Liver (tissue), 9 donors: Measurements from ENCODE around the gene DOCK1. TPM values are rescaled to one million over a fixed set of nuclear protein-coding genes. Genes with fewer than 3 reads are reported as not detected.

Source experiments
- DNase-seq: peaks from one replicate; pipeline ENCODE4 v3.0.0-alpha.2; 2017; ENCODE audit warnings: low spot score
- H3K27ac ChIP-seq, 2 donors: one replicate each; pipeline ENCODE4 v1.7.0; 2013; ENCODE audit warnings: inconsistent platforms in 2 of 2, low read length in 2 of 2, control low read depth in 1 of 2, low read depth in 1 of 2, mild to moderate bottlenecking in 1 of 2
- H3K27me3 ChIP-seq, 4 donors: one replicate each; pipeline versions ENCODE4 v1.6.1 to v1.7.0; 2013; ENCODE audit warnings: low read length in 3 of 4, inconsistent platforms in 1 of 4, mild to moderate bottlenecking in 1 of 4, moderate library complexity in 1 of 4; ENCODE audit not compliant: control insufficient read depth in 4 of 4, insufficient read depth in 4 of 4
- H3K36me3 ChIP-seq, 4 donors: one replicate each; pipeline versions ENCODE4 v1.6.1 to v1.7.0; 2013; ENCODE audit warnings: low read length in 3 of 4, mild to moderate bottlenecking in 3 of 4, low read depth in 1 of 4, moderate library complexity in 1 of 4; ENCODE audit not compliant: control insufficient read depth in 4 of 4, insufficient read depth in 3 of 4
- H3K4me1 ChIP-seq, 4 donors: one replicate each; pipeline versions ENCODE4 v1.6.1 to v1.7.0; 2013; ENCODE audit warnings: low read length in 3 of 4, mild to moderate bottlenecking in 3 of 4, moderate library complexity in 1 of 4; ENCODE audit not compliant: control insufficient read depth in 4 of 4, insufficient read depth in 4 of 4
- H3K4me3 ChIP-seq, 3 donors: one replicate each; pipeline versions ENCODE4 v1.6.1 to v1.7.0; 2013; ENCODE audit warnings: low read length in 3 of 3, control low read depth in 1 of 3, low read depth in 1 of 3, mild to moderate bottlenecking in 1 of 3
- H3K9ac ChIP-seq, 2 donors: one replicate each; pipeline ENCODE4 v1.7.0; 2013; ENCODE audit warnings: low read length in 2 of 2, mild to moderate bottlenecking in 2 of 2, moderate library complexity in 2 of 2, control low read depth in 1 of 2, low read depth in 1 of 2
- H3K9me3 ChIP-seq, 4 donors: one replicate each; pipeline versions ENCODE4 v1.6.1 to v1.7.0; 2013; ENCODE audit warnings: low read length in 3 of 4; ENCODE audit not compliant: control insufficient read depth in 4 of 4
- EGR1 ChIP-seq, 2 donors: IDR thresholded peaks; 2 replicates each; pipeline ENCODE4 v1.6.1; 2016 to 2018; ENCODE audit warnings: antibody characterized with exemption in 2 of 2, low read depth in 2 of 2
- FOXA1 ChIP-seq: IDR thresholded peaks from 2 replicates; pipeline ENCODE4 v1.6.1; 2016; ENCODE audit warnings: antibody characterized with exemption
- HNF4A ChIP-seq, 2 donors: conservative IDR thresholded peaks; 2 replicates each; pipeline ENCODE4 v1.6.1; 2016; ENCODE audit warnings: antibody characterized with exemption in 2 of 2, mild to moderate bottlenecking in 2 of 2
- HNF4G ChIP-seq: IDR thresholded peaks from 2 replicates; pipeline ENCODE4 v1.6.1; 2016; ENCODE audit warnings: antibody characterized with exemption
- JUND ChIP-seq, 2 donors: IDR thresholded peaks; 2 replicates each; pipeline ENCODE4 v1.6.1; 2016; ENCODE audit warnings: antibody characterized with exemption in 2 of 2
- NR2F2 ChIP-seq: IDR thresholded peaks from 2 replicates; pipeline ENCODE4 v1.6.1; 2016; ENCODE audit warnings: antibody characterized with exemption
- RAD21 ChIP-seq, 2 donors: IDR thresholded peaks; 2 replicates each; pipeline ENCODE4 v1.6.1; 2016; ENCODE audit warnings: antibody characterized with exemption in 2 of 2, mild to moderate bottlenecking in 2 of 2
- RXRA ChIP-seq, 2 donors: IDR thresholded peaks; 2 replicates each; pipeline ENCODE4 v1.6.1; 2017 to 2018; ENCODE audit warnings: antibody characterized with exemption in 2 of 2, mild to moderate bottlenecking in 1 of 2
- SP1 ChIP-seq: IDR thresholded peaks from 2 replicates; pipeline ENCODE4 v1.6.1; 2018; ENCODE audit warnings: antibody characterized with exemption, mild to moderate bottlenecking
- TAF1 ChIP-seq: conservative IDR thresholded peaks from 2 replicates; pipeline ENCODE4 v1.6.1; 2016; ENCODE audit warnings: antibody characterized with exemption, mild to moderate bottlenecking
- WGBS: extraction: QIAGEN DNeasy Blood & Tissue Kit; methylation state at CpG from one replicate; pipeline ENCODE4 v1.1.7; 2013; 5-methylcytosine and 5-hydroxymethylcytosine counted together
- polyA plus RNA-seq, 2 donors: library from polyadenylated mRNA; stranded (reverse) in 1 of 2; unstranded in 1 of 2; fragments of 200-250 nt in 1 of 2; fragments of >200 nt in 1 of 2; fragmentation: Nextera tagmentation in 1 of 2; extraction: Ambion mirVana in 1 of 2; gene quantifications; one replicate each; pipeline versions ENCODE4 v1.2.1 to v1.2.3, GENCODE V29; 2013 to 2015
- total RNA-seq, 2 donors: library from RNA; depleted of rRNA; stranded (reverse); fragments of >200 nt; gene quantifications; one replicate each; pipeline ENCODE4 v1.2.3, GENCODE V29; 2014
- TF ChIP-seq, protein P1 (sequence below): IDR thresholded peaks from 2 replicates; pipeline ENCODE4 v1.6.1; 2016; ENCODE audit warnings: antibody characterized with exemption
- TF ChIP-seq, protein P2 (sequence below): fragments of 150-350 bp; IDR thresholded peaks from 2 replicates; pipeline ENCODE4 v1.5.1; 2017; ENCODE audit warnings: improper control_type of control experiment, low read depth, low read length; ENCODE audit not compliant: missing input control
- TF ChIP-seq, protein P3 (sequence below): IDR thresholded peaks from 2 replicates; pipeline ENCODE4 v1.6.1; 2016; ENCODE audit warnings: antibody characterized with exemption
- TF ChIP-seq, protein P4 (sequence below): IDR thresholded peaks from 2 replicates; pipeline ENCODE4 v1.6.1; 2016; ENCODE audit warnings: antibody characterized with exemption, mild to moderate bottlenecking
- TF ChIP-seq, protein P5 (sequence below): IDR thresholded peaks from 2 replicates; pipeline ENCODE4 v1.6.1; 2016; ENCODE audit warnings: antibody characterized with exemption
- donor health status: healthy.
- donor health status: healthy.
- donor health status: healthy.
- donor health status: healthy.
- donor health status: healthy.

Gene DOCK1
- total and polyA plus RNA-seq, 4 donors: 3.8 to 28.8 (median 9.1) TPM

DNA sequence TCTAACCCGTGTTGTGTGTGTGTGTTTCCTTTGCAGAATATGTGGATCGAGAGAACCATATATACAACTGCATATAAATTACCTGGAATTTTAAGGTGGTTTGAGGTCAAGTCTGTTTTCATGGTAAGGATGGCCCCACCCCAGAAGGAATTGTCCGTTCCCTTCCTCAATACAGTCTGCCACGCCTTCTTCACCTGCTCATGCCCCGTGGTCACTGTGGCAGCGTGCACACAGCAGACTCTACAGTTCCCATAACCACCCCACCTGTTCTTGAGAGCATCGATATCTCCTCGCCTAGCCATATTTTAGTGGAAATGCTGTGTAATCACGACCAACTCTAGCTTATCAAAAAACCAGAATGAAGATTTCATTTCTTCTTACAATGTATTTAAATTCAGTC is 509.9 kb downstream of the DOCK1 start (continued):
- no peak for TF ChIP-seq SP1

DNA sequence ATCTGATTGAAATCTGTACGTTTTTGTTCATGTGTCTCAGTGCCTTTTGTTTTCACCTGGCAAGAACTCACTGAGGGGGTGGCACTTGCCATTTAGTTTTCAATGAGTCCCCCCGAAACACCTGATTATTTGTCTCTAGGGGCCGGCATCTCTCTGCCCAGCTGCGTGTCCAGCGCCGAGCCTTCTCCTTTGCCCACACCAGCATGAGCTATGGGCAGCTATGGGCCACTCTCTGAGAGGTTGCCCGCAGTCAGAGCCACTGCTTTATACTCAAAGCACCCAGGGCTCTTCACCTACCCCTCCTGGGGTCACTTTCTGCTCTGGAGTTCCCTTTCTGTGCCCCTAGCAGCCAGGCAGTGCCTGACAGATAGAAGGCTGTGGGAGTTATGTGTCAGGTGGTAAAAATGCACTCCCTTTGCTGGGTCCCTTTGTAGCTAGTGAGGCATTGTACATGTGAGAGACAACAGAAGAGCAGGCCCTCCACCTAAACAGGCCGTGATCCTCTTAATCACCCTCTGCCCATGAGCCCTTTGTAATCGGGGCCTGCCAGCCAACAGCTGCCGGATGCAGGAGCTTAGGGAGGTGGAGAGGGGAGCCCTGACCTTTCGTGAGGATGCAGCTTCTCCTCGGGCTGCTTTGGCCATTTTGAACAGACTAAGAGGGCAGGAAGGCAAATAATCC is 510.8 kb downstream of the DOCK1 start:
- no peak for TF ChIP-seq EGR1 (IDR thresholded peaks at IDR 0.05; ENCODE audit: low read depth in 2 of 2)
- TF ChIP-seq, protein P1, sequence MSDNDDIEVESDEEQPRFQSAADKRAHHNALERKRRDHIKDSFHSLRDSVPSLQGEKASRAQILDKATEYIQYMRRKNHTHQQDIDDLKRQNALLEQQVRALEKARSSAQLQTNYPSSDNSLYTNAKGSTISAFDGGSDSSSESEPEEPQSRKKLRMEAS: no peak
- TF ChIP-seq, protein P2, sequence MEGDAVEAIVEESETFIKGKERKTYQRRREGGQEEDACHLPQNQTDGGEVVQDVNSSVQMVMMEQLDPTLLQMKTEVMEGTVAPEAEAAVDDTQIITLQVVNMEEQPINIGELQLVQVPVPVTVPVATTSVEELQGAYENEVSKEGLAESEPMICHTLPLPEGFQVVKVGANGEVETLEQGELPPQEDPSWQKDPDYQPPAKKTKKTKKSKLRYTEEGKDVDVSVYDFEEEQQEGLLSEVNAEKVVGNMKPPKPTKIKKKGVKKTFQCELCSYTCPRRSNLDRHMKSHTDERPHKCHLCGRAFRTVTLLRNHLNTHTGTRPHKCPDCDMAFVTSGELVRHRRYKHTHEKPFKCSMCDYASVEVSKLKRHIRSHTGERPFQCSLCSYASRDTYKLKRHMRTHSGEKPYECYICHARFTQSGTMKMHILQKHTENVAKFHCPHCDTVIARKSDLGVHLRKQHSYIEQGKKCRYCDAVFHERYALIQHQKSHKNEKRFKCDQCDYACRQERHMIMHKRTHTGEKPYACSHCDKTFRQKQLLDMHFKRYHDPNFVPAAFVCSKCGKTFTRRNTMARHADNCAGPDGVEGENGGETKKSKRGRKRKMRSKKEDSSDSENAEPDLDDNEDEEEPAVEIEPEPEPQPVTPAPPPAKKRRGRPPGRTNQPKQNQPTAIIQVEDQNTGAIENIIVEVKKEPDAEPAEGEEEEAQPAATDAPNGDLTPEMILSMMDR: no peak
- no peak for TF ChIP-seq JUND (IDR thresholded peaks at IDR 0.05)
- H3K9me3 ChIP-seq: no peaks in the 10 kb centered on the region
- no peaks in the 10 kb centered on the region for H3K27me3 ChIP-seq
- H3K4me3 ChIP-seq: no peak overlapping the region
- peaks cover 0 to 20% (median 5%) of the 10 kb centered on the region in 4 donors for H3K36me3 ChIP-seq
- H3K27ac ChIP-seq: no peak overlapping the region
- no peak overlapping the region for H3K9ac ChIP-seq
- no peak for DNase-seq
- no peaks in the 10 kb centered on the region for H3K4me1 ChIP-seq
- 95% methylated on average over 12 of the region's 12 CpGs for WGBS

DNA sequence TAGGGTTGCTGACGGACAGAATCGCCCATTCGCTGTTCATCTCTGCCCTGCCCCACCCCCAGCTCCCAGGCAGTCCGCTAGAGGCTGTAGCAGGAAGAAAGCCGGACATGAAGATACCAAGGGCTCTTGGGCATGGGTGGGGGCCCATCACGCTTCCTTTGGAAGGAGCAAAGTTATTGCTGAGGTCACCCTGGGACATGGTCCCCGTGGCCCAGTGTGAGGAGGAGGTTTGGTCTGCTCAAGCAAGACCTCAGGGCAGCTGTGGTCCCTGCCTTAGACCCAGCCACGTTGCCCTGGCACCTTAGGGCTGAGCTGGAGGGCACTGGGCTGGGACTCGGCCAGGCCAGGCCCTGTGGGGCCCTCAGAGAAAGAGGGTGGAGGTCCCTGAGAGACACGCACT is 511.8 kb downstream of the DOCK1 start:
- Histone ChIP-seq H3K9me3 (no peaks in the 10 kb centered on the region), H3K36me3 (peaks cover 0 to 21% (median 6%) of the 10 kb centered on the region in 4 donors), H3K4me1 (no peaks in the 10 kb centered on the region), H3K27ac (no peak overlapping the region), H3K4me3 (no peak overlapping the region), H3K27me3 (no peaks in the 10 kb centered on the region), H3K9ac (no peak overlapping the region)
- whole genome bisulfite sequencing: 83% methylated on average over 10 of the region's 10 CpGs
- TF ChIP-seq TAF1: no peak
- TF ChIP-seq, protein P1: no peak
- TF ChIP-seq, protein P3, sequence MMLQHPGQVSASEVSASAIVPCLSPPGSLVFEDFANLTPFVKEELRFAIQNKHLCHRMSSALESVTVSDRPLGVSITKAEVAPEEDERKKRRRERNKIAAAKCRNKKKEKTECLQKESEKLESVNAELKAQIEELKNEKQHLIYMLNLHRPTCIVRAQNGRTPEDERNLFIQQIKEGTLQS: no peak
- no peak for TF ChIP-seq JUND (IDR thresholded peaks at IDR 0.05)
- no peak for DNase-seq

DNA sequence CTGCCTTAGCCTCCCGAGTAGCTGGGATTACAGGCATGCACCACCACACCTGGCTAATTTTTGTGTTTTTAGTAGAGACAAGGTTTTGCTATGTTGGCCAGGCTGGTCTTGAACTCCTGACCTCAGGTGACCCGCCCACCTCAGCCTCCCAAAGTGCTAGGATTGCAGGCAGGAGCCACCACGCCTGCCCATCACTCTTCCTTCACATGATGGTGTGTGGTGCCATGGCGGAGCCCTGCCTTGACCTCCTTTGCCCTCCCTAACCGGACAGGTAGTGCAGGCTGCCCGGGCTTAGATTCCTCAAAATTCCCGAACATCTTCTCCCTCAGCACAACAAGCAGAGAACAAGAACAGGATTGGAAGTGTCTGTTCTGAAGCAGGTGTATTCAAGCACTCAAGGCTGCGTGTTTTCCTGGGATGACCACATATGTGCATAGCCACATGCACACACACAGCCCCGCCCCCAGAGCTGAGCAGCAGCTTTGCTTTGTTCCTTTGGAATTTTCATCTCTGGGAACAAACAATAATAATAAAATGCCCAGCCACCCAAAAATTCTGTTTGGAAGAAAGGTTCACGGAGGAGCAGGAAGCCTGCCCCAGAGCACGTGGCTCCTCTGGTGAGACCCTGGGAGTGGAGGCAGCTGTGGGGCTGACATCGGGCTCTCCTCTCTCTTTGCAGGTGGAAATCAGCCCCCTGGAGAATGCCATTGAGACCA is 512.6 kb downstream of the DOCK1 start:
- Histone ChIP-seq H3K9me3 (no peaks in the 10 kb centered on the region), H3K27me3 (no peaks in the 10 kb centered on the region), H3K4me3 (no peak overlapping the region), H3K27ac (no peak overlapping the region), H3K36me3 (peaks cover 0 to 21% (median 6%) of the 10 kb centered on the region in 4 donors), H3K9ac (no peak overlapping the region), H3K4me1 (no peaks in the 10 kb centered on the region)
- WGBS: 95% methylated on average over 12 of the region's 12 CpGs
- DNase-seq: no peak
- TF ChIP-seq, protein P4, sequence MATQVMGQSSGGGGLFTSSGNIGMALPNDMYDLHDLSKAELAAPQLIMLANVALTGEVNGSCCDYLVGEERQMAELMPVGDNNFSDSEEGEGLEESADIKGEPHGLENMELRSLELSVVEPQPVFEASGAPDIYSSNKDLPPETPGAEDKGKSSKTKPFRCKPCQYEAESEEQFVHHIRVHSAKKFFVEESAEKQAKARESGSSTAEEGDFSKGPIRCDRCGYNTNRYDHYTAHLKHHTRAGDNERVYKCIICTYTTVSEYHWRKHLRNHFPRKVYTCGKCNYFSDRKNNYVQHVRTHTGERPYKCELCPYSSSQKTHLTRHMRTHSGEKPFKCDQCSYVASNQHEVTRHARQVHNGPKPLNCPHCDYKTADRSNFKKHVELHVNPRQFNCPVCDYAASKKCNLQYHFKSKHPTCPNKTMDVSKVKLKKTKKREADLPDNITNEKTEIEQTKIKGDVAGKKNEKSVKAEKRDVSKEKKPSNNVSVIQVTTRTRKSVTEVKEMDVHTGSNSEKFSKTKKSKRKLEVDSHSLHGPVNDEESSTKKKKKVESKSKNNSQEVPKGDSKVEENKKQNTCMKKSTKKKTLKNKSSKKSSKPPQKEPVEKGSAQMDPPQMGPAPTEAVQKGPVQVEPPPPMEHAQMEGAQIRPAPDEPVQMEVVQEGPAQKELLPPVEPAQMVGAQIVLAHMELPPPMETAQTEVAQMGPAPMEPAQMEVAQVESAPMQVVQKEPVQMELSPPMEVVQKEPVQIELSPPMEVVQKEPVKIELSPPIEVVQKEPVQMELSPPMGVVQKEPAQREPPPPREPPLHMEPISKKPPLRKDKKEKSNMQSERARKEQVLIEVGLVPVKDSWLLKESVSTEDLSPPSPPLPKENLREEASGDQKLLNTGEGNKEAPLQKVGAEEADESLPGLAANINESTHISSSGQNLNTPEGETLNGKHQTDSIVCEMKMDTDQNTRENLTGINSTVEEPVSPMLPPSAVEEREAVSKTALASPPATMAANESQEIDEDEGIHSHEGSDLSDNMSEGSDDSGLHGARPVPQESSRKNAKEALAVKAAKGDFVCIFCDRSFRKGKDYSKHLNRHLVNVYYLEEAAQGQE: no peak
- TF ChIP-seq NR2F2 (no peak), JUND (IDR thresholded peaks at IDR 0.05) (no peak), HNF4A (conservative IDR thresholded peaks at IDR 0.05) (no peak), RXRA (IDR thresholded peaks at IDR 0.05) (no peak), RAD21 (IDR thresholded peaks at IDR 0.05) (no peak), TAF1 (no peak), HNF4G (no peak), SP1 (no peak), FOXA1 (no peak)
- TF ChIP-seq, protein P3: no peak
- TF ChIP-seq, protein P1: no peak
- TF ChIP-seq, protein P5, sequence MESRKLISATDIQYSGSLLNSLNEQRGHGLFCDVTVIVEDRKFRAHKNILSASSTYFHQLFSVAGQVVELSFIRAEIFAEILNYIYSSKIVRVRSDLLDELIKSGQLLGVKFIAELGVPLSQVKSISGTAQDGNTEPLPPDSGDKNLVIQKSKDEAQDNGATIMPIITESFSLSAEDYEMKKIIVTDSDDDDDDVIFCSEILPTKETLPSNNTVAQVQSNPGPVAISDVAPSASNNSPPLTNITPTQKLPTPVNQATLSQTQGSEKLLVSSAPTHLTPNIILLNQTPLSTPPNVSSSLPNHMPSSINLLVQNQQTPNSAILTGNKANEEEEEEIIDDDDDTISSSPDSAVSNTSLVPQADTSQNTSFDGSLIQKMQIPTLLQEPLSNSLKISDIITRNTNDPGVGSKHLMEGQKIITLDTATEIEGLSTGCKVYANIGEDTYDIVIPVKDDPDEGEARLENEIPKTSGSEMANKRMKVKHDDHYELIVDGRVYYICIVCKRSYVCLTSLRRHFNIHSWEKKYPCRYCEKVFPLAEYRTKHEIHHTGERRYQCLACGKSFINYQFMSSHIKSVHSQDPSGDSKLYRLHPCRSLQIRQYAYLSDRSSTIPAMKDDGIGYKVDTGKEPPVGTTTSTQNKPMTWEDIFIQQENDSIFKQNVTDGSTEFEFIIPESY: no peak
